Esophagus squamous epithelium (tissue), 5 donors: ENCODE data around the gene RIBC2. TPM values are rescaled to one million over a fixed set of nuclear protein-coding genes. Genes with fewer than 3 reads are reported as not detected.
A peak's percentile ranks its signal among the peaks of the same experiment; 100 is the strongest.

Experiments used
- DNase-seq: peaks from one replicate; lab custom pipeline; 2025; lab: John Stamatoyannopoulos, UW
- H3K27ac ChIP-seq, 4 donors: fragments of 200-600 bp; sonication (generic); one replicate each; pipeline ENCODE4 v1.5.1; 2016 to 2019; ENCODE audit warnings: mild to moderate bottlenecking in 1 of 4
- H3K27me3 ChIP-seq, 4 donors: fragments of 200-600 bp; sonication (generic); 1 replicate in 3 of 4; 2 replicates in 1 of 4; pipeline versions ENCODE4 v1.5.1 to v1.6.0; 2017 to 2021; ENCODE audit warnings: antibody characterized with exemption in 1 of 4
- H3K36me3 ChIP-seq, 3 donors: fragments of 200-600 bp; sonication (generic); one replicate each; pipeline ENCODE4 v1.5.1; 2016 to 2019
- H3K4me1 ChIP-seq, 3 donors: fragments of 200-600 bp; sonication (generic); one replicate each; pipeline ENCODE4 v1.5.1; 2017 to 2019
- H3K4me3 ChIP-seq, 4 donors: fragments of 200-600 bp; sonication (generic); 1 replicate in 3 of 4; 2 replicates in 1 of 4; pipeline ENCODE4 v1.5.1; 2016 to 2019; ENCODE audit warnings: mild to moderate bottlenecking in 2 of 4, moderate library complexity in 1 of 4
- H3K9me3 ChIP-seq, 3 donors: fragments of 200-600 bp; sonication (generic); one replicate each; pipeline ENCODE4 v1.5.1; 2016 to 2019
- POLR2A ChIP-seq, 4 donors: fragments of 450-650 bp; IDR thresholded peaks; one replicate each; pipeline ENCODE4 v1.6.1; 2017; ENCODE audit warnings: antibody characterized with exemption in 4 of 4, mild to moderate bottlenecking in 4 of 4, moderate library complexity in 3 of 4
- WGBS, 2 donors: methylation state at CpG; one replicate each; pipeline ENCODE4 v1.1.5; 2018; 5-methylcytosine and 5-hydroxymethylcytosine counted together
- intact Hi-C: fragments of 100-400 bp; cut with DNase I; formaldehyde crosslinking; loops from one replicate; pipeline ENCODE4 v1.15.0; 2022
- total RNA-seq, 4 donors: library from RNA; depleted of rRNA; stranded (reverse); fragments of >200 nt; gene quantifications; one replicate each; pipeline ENCODE4 v1.1.0, GENCODE V29; 2016
- TF ChIP-seq, protein P1 (sequence below), 6 experiments: fragments of 450-650 bp in 4 of 6; fragments of 200-600 bp in 2 of 6; sonication (generic) in 2 of 6; IDR thresholded peaks; one replicate each; pipeline ENCODE4 v1.5.1; 2016 to 2019; ENCODE audit warnings: antibody characterized with exemption in 6 of 6, mild to moderate bottlenecking in 4 of 6, moderate library complexity in 4 of 6
- donor health status: DM: yes; HTN: yes; CAD: no.

RIBC2 gene
- total RNA-seq, 4 donors from 2014 or later: 0.19 to 0.76 (median 0.75) TPM; not detected in 1

DNA sequence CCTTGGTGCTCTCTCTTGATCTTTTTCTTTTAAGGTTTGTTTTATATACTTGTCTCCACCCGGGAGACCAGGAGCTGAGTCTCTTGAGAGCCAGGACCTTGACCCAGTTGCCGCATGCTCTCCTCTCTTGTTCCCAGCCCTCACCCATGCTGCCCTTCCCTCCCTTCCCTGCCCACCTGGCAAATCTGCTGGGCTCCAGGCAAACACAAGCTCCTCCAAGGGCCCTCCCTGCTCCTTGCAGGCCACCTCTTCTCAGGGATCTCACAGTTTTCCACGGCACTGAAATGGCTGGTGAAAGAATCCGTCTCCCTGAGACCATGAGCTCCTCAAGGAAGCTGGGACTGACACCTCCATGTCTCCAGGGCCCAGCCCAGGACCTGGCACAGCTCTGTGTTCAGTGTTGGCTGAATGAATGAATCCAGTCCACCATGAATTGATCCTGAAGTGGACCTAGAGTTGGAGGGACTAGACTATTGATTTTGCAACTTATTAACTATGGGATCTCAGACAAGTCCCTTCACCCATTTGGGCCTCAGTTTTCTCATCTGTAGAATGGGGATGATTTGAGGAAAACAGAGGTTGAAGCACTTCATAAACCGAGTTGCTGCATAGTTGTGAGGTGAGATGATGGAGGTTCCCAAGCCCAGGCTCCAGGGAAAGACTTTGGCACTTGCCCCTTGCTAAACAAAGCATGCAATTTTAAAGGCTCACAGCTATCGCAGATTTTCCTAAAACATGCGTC lies 64.0 kb downstream of the RIBC2 start:
- Histone ChIP-seq H3K9me3 (no peaks in the 10 kb centered on the region), H3K4me1 (peaks cover 0 to 20% (median 0%) of the 10 kb centered on the region in 3 donors), H3K27me3 (no peaks in the 10 kb centered on the region), H3K4me3 (no peak overlapping the region), H3K36me3 (no peaks in the 10 kb centered on the region), H3K27ac (peak overlapping the region in 1 of 4 donors; percentile 16)
- intact Hi-C loops: no loop called here
- DNase-seq: no peak
- WGBS, 2 donors: 76 to 85% methylated on average over 5 to 6 of the region's 7 CpGs
- no peak for TF ChIP-seq POLR2A (IDR thresholded peaks at IDR 0.05)
- TF ChIP-seq, protein P1, sequence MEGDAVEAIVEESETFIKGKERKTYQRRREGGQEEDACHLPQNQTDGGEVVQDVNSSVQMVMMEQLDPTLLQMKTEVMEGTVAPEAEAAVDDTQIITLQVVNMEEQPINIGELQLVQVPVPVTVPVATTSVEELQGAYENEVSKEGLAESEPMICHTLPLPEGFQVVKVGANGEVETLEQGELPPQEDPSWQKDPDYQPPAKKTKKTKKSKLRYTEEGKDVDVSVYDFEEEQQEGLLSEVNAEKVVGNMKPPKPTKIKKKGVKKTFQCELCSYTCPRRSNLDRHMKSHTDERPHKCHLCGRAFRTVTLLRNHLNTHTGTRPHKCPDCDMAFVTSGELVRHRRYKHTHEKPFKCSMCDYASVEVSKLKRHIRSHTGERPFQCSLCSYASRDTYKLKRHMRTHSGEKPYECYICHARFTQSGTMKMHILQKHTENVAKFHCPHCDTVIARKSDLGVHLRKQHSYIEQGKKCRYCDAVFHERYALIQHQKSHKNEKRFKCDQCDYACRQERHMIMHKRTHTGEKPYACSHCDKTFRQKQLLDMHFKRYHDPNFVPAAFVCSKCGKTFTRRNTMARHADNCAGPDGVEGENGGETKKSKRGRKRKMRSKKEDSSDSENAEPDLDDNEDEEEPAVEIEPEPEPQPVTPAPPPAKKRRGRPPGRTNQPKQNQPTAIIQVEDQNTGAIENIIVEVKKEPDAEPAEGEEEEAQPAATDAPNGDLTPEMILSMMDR (IDR thresholded peaks at IDR 0.05): no peak

- Histone ChIP-seq H3K36me3 (no peaks in the 10 kb centered on the region), H3K27me3 (no peaks in the 10 kb centered on the region), H3K4me1 (peaks cover 0 to 18% (median 0%) of the 10 kb centered on the region in 3 donors), H3K4me3 (no peak overlapping the region), H3K9me3 (no peaks in the 10 kb centered on the region), H3K27ac (peak overlapping the region in 1 of 4 donors; percentile 29)
- intact Hi-C loops: no loop called here
- WGBS, 2 donors: 73 to 76% methylated on average over 8 to 11 of the region's 11 CpGs
- no peak for TF ChIP-seq POLR2A (IDR thresholded peaks at IDR 0.05)
- TF ChIP-seq, protein P1 (IDR thresholded peaks at IDR 0.05): no peak
- no peak for DNase-seq
Measured at GRCh38 chr22:45478108-45478771, 64.7 kb downstream of the RIBC2 start.

DNA sequence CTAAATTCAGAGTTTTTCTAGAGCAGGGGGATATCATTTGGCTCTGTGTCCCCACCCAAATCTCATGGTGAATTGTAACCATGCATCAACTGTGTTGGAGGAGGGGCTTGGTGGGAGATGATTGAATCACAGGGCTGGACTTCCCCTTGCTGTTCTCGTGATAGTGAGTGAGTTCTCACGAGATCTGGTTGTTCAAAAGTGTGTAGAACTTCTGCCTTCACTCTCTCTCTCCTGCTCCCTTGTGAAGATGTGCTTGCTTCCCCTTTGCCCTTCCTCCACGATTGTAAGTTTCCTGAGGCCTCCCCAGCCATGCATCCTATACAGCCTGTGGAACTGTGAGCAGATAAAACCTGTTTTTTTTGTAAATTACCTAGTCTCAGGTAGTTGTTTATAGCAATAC lies 67.2 kb downstream of the RIBC2 start:
- intact Hi-C loops: no loop called here
- TF ChIP-seq, protein P1 (IDR thresholded peaks at IDR 0.05): no peak
- TF ChIP-seq POLR2A (IDR thresholded peaks at IDR 0.05): no peak
- WGBS, 2 donors: 80 to 85% methylated on average over 3 of the region's 3 CpGs
- no peak overlapping the region for H3K4me3 ChIP-seq
- no peaks in the 10 kb centered on the region for H3K9me3 ChIP-seq
- no peaks in the 10 kb centered on the region for H3K27me3 ChIP-seq
- no peaks in the 10 kb centered on the region for H3K36me3 ChIP-seq
- H3K4me1 ChIP-seq: peaks cover 0 to 5% (median 0%) of the 10 kb centered on the region in 3 donors
- no peak for DNase-seq
- no peak overlapping the region for H3K27ac ChIP-seq

- intact Hi-C loops: no loop called here
- no peaks in the 10 kb centered on the region for H3K27me3 ChIP-seq
- no peaks in the 10 kb centered on the region for H3K36me3 ChIP-seq
- 69 to 78% methylated on average over 5 of the region's 5 CpGs for WGBS, 2 donors
- no peak overlapping the region for H3K4me3 ChIP-seq
- DNase-seq: no peak
- H3K4me1 ChIP-seq: no peaks in the 10 kb centered on the region
- H3K9me3 ChIP-seq: no peaks in the 10 kb centered on the region
- H3K27ac ChIP-seq: no peak overlapping the region
- no peak for TF ChIP-seq POLR2A (IDR thresholded peaks at IDR 0.05)
- TF ChIP-seq, protein P1 (IDR thresholded peaks at IDR 0.05): no peak
Measured at GRCh38 chr22:45481661-45482060, 68.2 kb downstream of the RIBC2 start.

Other genes with a start within 250 kb of the RIBC2 start
- gene NUP50, start 249.8 kb upstream of the RIBC2 start, total RNA-seq: 10 to 100 TPM; 53.7 to 96.4 (median 59.9) TPM
- gene KIAA0930, start 172.8 kb upstream of the RIBC2 start, total RNA-seq: 10 to 100 TPM; 33.1 to 40.2 (median 38.1) TPM
- gene UPK3A, start 128.7 kb upstream of the RIBC2 start, total RNA-seq: not detected
- gene FAM118A, start 103.8 kb upstream of the RIBC2 start, total RNA-seq: 10 to 100 TPM; 12.5 to 95.4 (median 18.8) TPM
- gene SMC1B, start 94 bp upstream of the RIBC2 start, total RNA-seq: not detected
- 100 to 1,000 TPM in 2 of 4 donors, 10 to 100 TPM in 2; 33.7 to 546 (median 86.3) TPM for gene FBLN1, start 89.2 kb downstream of the RIBC2 start, total RNA-seq